Fibroblast of lung (primary cell): ENCODE measurements around the gene LSS. TPM values are rescaled to one million over a fixed set of nuclear protein-coding genes. Genes with fewer than 3 reads are reported as not detected.

Source experiments
- DNase-seq, 2 donors: peaks; one replicate each; pipeline versions ENCODE4 v3.0.0 to v3.0.0-alpha.2; 2010; ENCODE audit warnings: low read depth in 2 of 2
- H2AFZ ChIP-seq: 2 replicates; pipeline ENCODE4 v1.5.1; 2012; ENCODE audit warnings: low read length, control low read depth, inconsistent platforms
- H3K27ac ChIP-seq: 2 replicates; pipeline ENCODE4 v1.5.1; 2011; ENCODE audit warnings: low read length, control low read depth; ENCODE audit not compliant: insufficient read depth
- H3K27me3 ChIP-seq: 2 replicates; pipeline ENCODE4 v1.5.1; 2011; ENCODE audit warnings: mild to moderate bottlenecking, low read length; ENCODE audit not compliant: control insufficient read depth, insufficient read depth
- H3K36me3 ChIP-seq: 2 replicates; pipeline ENCODE4 v1.5.1; 2011; ENCODE audit warnings: low read length; ENCODE audit not compliant: control insufficient read depth, insufficient read depth
- H3K4me1 ChIP-seq: 2 replicates; pipeline ENCODE4 v1.5.1; 2011; ENCODE audit warnings: low read length; ENCODE audit not compliant: control insufficient read depth, insufficient read depth; ENCODE audit errors: extremely low read depth
- H3K4me2 ChIP-seq: 2 replicates; pipeline ENCODE4 v1.5.1; 2011; ENCODE audit warnings: low read length, control low read depth; ENCODE audit not compliant: insufficient read depth; ENCODE audit errors: extremely low read depth
- H3K4me3 ChIP-seq, 4 experiments: fragments of 200-600 bp in 1 of 4; sonication (generic) in 1 of 4; replicated peaks in 1 of 4; 2 replicates each; pipeline ENCODE4 v1.5.1; 2011 to 2016; ENCODE audit warnings: low read length in 4 of 4, low read depth in 3 of 4, mild to moderate bottlenecking in 3 of 4, control low read depth in 2 of 4, inconsistent platforms in 1 of 4, mixed read lengths in 1 of 4; ENCODE audit not compliant: insufficient read depth in 1 of 4; ENCODE audit errors: control extremely low read depth in 1 of 4
- H3K79me2 ChIP-seq: 2 replicates; pipeline ENCODE4 v1.5.1; 2012; ENCODE audit warnings: mild to moderate bottlenecking, low read length, inconsistent platforms; ENCODE audit not compliant: control insufficient read depth, insufficient read depth
- H3K9ac ChIP-seq: 2 replicates; pipeline ENCODE4 v1.5.1; 2011; ENCODE audit warnings: mild to moderate bottlenecking, low read length, control low read depth; ENCODE audit not compliant: insufficient read depth
- H3K9me3 ChIP-seq: 2 replicates; pipeline ENCODE4 v1.5.1; 2012; ENCODE audit warnings: low read depth, low read length; ENCODE audit not compliant: control insufficient read depth, insufficient read depth
- H4K20me1 ChIP-seq: 2 replicates; pipeline ENCODE4 v1.5.1; 2011; ENCODE audit warnings: low read length; ENCODE audit not compliant: control insufficient read depth, insufficient read depth; ENCODE audit errors: extremely low read depth
- CTCF ChIP-seq, 2 donors: IDR thresholded peaks in 1 of 2; conservative IDR thresholded peaks in 1 of 2; 1 replicate in 1 of 2; 2 replicates in 1 of 2; pipeline ENCODE4 v1.5.1; 2011 to 2012; ENCODE audit warnings: low read length in 2 of 2, control low read depth in 1 of 2, inconsistent platforms in 1 of 2, low read depth in 1 of 2, mild to moderate bottlenecking in 1 of 2
- EZH2 ChIP-seq: IDR thresholded peaks from 2 replicates; pipeline ENCODE4 v1.5.1; 2012; ENCODE audit warnings: low read length, control low read depth, mild to moderate bottlenecking; ENCODE audit errors: missing control alignments
- polyA plus RNA-seq, 2 donors: library from polyadenylated mRNA; depleted of rRNA in 1 of 2; stranded (reverse) in 1 of 2; unstranded in 1 of 2; fragments of >200 nt; gene quantifications; 2 replicates each; pipeline ENCODE4 v1.2.1, GENCODE V29; 2011 to 2012; ENCODE audit warnings: missing spikeins in 1 of 2
- total RNA-seq: library from RNA; depleted of rRNA; stranded (reverse); fragments of >200 nt; gene quantifications from 2 replicates; pipeline ENCODE4 v1.2.1, GENCODE V29; 2014

Gene LSS
- total and polyA plus RNA-seq, 2 donors (not counting 1 experiment from before 2014, with no cell fraction given): 97.6 to 252 TPM

GRCh38 chr21:46155514-46156377 is 72.8 kb downstream of the LSS start, which contains the start of gene FTCD:
Gene FTCD (minus strand): TSS chr21:46155579. CDS start chr21:46155523, 56 bp downstream.
- Histone ChIP-seq H3K4me2 (no peak within 1 kb of the TSS), H3K27ac (no peak within 1 kb of the TSS), H3K4me3 (no peak within 1 kb of the TSS), H3K27me3 (no peaks in the 10 kb centered on the region), H3K36me3 (no peaks in the 10 kb centered on the region), H3K79me2 (no peaks in the 10 kb centered on the region), H3K9ac (no peak within 1 kb of the TSS), H2AFZ (no peak within 1 kb of the TSS), H3K4me1 (peaks cover 2% of the 10 kb centered on the region), H4K20me1 (no peaks in the 10 kb centered on the region), H3K9me3 (no peaks in the 10 kb centered on the region)
- DNase-seq: no peak
- TF ChIP-seq CTCF (conservative IDR thresholded peaks at IDR 0.05 in 1 of 2, IDR thresholded peaks at IDR 0.05 in 1 of 2; ENCODE audit: low read depth in 1 of 2, low read length in 2 of 2) (no peak), EZH2 (no peak)

GRCh38 chr21:46154955-46155513 is 73.5 kb downstream of the LSS start:
- Histone ChIP-seq H3K27me3 (no peaks in the 10 kb centered on the region), H3K9me3 (no peaks in the 10 kb centered on the region), H4K20me1 (no peaks in the 10 kb centered on the region), H3K27ac (no peak overlapping the region), H3K9ac (no peak overlapping the region), H3K4me1 (peaks cover 2% of the 10 kb centered on the region), H3K4me2 (no peak overlapping the region), H3K36me3 (no peaks in the 10 kb centered on the region), H2AFZ (no peak overlapping the region), H3K79me2 (no peaks in the 10 kb centered on the region), H3K4me3 (no peak overlapping the region)
- no peak for TF ChIP-seq EZH2
- no peak for DNase-seq

- Histone ChIP-seq H3K4me3 (no peak overlapping the region), H3K27ac (no peak overlapping the region), H3K4me2 (no peak overlapping the region), H3K9me3 (no peaks in the 10 kb centered on the region), H3K27me3 (no peaks in the 10 kb centered on the region), H3K9ac (no peak overlapping the region), H3K4me1 (peaks cover 2% of the 10 kb centered on the region), H3K79me2 (no peaks in the 10 kb centered on the region), H4K20me1 (no peaks in the 10 kb centered on the region), H2AFZ (no peak overlapping the region), H3K36me3 (no peaks in the 10 kb centered on the region)
- TF ChIP-seq CTCF (conservative IDR thresholded peaks at IDR 0.05 in 1 of 2, IDR thresholded peaks at IDR 0.05 in 1 of 2; ENCODE audit: low read depth in 1 of 2, low read length in 2 of 2) (no peak), EZH2 (no peak)
- DNase-seq: no peak
Observed at GRCh38 chr21:46154155-46154954, 74.2 kb downstream of the LSS start.
